CD4-positive, alpha-beta T cell (primary cell): Measurements from ENCODE around the gene PASK. TPM values are rescaled to one million over a fixed set of nuclear protein-coding genes. Genes with fewer than 3 reads are reported as not detected.

ENCODE experiments used
- ATAC-seq: fragments of 200-7000 bp; cut with Tn5 transposase; one replicate; pipeline ENCODE4 v1.10.0; 2022; ENCODE audit warnings: mild to moderate bottlenecking; ENCODE audit not compliant: poor library complexity
- CTCF ChIA-PET: fragments of 350-600 bp; sonication (Branson Sonifier 250); formaldehyde crosslinking; loops from one replicate; lab custom pipeline; 2021; ENCODE audit warnings: antibody characterized with exemption, inconsistent platforms; lab: Charles Lee
- POLR2A ChIA-PET: fragments of 350-600 bp; sonication (Branson Sonifier 250); formaldehyde crosslinking; loops from one replicate; lab custom pipeline; 2021; ENCODE audit warnings: antibody characterized with exemption, inconsistent platforms; lab: Charles Lee
- DNase-seq, 14 experiments: peaks; one replicate each; pipeline ENCODE4 v3.0.0-alpha.2; 2013 to 2020; ENCODE audit warnings: mixed read lengths in 2 of 14
- H3K27ac ChIP-seq, 2 donors: one replicate each; pipeline versions ENCODE4 v1.5.1 to v1.7.0; 2013; ENCODE audit warnings: low read length in 2 of 2, low read depth in 1 of 2, mild to moderate bottlenecking in 1 of 2
- H3K27me3 ChIP-seq, 2 experiments: 1 replicate in 1 of 2; 2 replicates in 1 of 2; pipeline versions ENCODE4 v1.6.1 to v1.7.0; 2013; ENCODE audit warnings: low read length in 2 of 2, control low read depth in 1 of 2, mild to moderate bottlenecking in 1 of 2, moderate library complexity in 1 of 2; ENCODE audit not compliant: insufficient read depth in 2 of 2, control insufficient read depth in 1 of 2
- H3K36me3 ChIP-seq: one replicate; pipeline ENCODE4 v1.6.1; 2013; ENCODE audit warnings: low read length, control low read depth; ENCODE audit not compliant: insufficient read depth
- H3K4me1 ChIP-seq: one replicate; pipeline ENCODE4 v1.6.1; 2013; ENCODE audit warnings: low read length, control low read depth; ENCODE audit not compliant: insufficient read depth
- H3K4me3 ChIP-seq: one replicate; pipeline ENCODE4 v1.5.1; 2013; ENCODE audit warnings: mild to moderate bottlenecking, low read length, moderate library complexity
- H3K9me3 ChIP-seq, 2 experiments: 1 replicate in 1 of 2; 2 replicates in 1 of 2; pipeline versions ENCODE4 v1.6.1 to v1.7.0; 2013; ENCODE audit warnings: low read length in 2 of 2, mild to moderate bottlenecking in 2 of 2, control low read depth in 1 of 2, moderate library complexity in 1 of 2; ENCODE audit not compliant: control insufficient read depth in 1 of 2, insufficient read depth in 1 of 2
- H3K27ac Mint-ChIP-seq: one replicate; pipeline ENCODE4 v1.8.0; 2020; ENCODE audit warnings: mixed read lengths
- H3K27me3 Mint-ChIP-seq: one replicate; pipeline ENCODE4 v1.8.0; 2021; ENCODE audit warnings: mixed read lengths
- H3K36me3 Mint-ChIP-seq: one replicate; pipeline ENCODE4 v1.8.0; 2021; ENCODE audit warnings: low read depth, mixed read lengths
- H3K4me1 Mint-ChIP-seq: one replicate; pipeline ENCODE4 v1.8.0; 2021; ENCODE audit warnings: low read depth, mixed read lengths
- H3K4me3 Mint-ChIP-seq: one replicate; pipeline ENCODE4 v1.8.0; 2020; ENCODE audit warnings: mild to moderate bottlenecking, mixed read lengths
- H3K9me3 Mint-ChIP-seq: one replicate; pipeline ENCODE4 v1.8.0; 2020; ENCODE audit warnings: mixed read lengths
- CTCF ChIP-seq: fragments of 200-600 bp; IDR thresholded peaks from one replicate; pipeline ENCODE4 v1.8.0; 2022; ENCODE audit warnings: antibody characterized with exemption, mild to moderate bottlenecking
- intact Hi-C, 2 experiments: fragments of 100-400 bp; cut with DNase I in 1 of 2; cut with micrococcal nuclease in 1 of 2; formaldehyde crosslinking; loops; one replicate each; pipeline versions ENCODE4 v1.15.1 to v1.9.0; 2023 to 2025; cut with DNase I, micrococcal nuclease
- total RNA-seq, 174 experiments: library from RNA in 2 of 174; stranded (reverse) in 2 of 174; gene quantifications; one replicate each; pipeline ENCODE4 v1.2.3 and lab custom pipeline; 2021 to 2026

PASK gene
- total RNA-seq, 2 experiments from 2014 or later: 78.0 to 87.9 TPM

DNA sequence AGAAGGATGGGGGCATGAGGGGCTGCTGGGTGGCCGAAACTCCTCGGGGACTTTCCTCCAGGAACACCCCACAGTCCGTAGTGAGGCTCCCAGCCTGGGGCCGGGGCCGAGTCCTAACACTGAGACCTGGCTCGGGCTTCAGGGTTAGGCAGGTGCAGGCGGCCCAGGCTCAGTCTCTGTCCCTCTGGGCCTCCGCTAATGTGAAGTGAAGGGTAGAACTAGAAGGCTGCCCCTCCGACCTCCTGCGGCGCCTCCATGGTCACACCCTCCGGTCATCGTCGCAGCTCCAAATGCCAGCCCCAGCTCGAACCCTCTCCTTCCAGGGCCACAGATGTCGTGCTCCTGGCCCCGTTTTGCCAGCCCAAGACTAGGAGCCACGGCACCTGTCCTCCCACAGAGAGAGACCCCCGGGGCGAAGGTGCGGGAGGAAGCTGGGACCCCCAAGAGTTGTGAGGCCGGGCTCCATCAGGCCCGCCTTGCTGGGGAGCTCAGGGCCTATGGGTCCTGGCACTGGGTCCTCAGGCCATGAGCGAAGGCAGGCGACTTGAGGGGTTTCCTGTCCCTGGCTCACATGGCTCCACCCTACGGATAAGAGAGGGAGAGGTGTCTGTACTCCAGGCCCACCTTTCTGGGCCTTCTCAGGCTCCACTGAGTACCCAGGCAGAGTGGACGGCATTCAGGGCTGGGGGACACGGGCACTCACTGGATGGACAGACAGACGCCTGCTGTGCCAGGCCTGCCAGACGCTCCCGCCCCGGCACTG lies 40.0 kb upstream of the PASK start:
- POLR2A ChIA-PET: interaction anchor here (0.6 kb wide), 1 partner anchor 18 kb away, joined by 3 read pairs; no protein-coding TSS in a partner anchor
- CTCF ChIA-PET: no interaction called here
- DNase-seq (peak in 1 of 14 experiments; percentile 11), ATAC-seq (no peak)
- Histone ChIP-seq H3K27ac (no peak overlapping the region), H3K27me3 (no peaks in the 10 kb centered on the region), H3K4me1 (no peaks in the 10 kb centered on the region), H3K9me3 (no peaks in the 10 kb centered on the region), H3K36me3 (no peaks in the 10 kb centered on the region), H3K4me3 (no peak overlapping the region)
- TF ChIP-seq CTCF: no peak
- H3K4me3 Mint-ChIP-seq: no peak overlapping the region
- no peak overlapping the region for H3K27ac Mint-ChIP-seq
- H3K27me3 Mint-ChIP-seq: no peaks in the 10 kb centered on the region
- intact Hi-C loops: no loop called here
- H3K4me1 Mint-ChIP-seq: no peaks in the 10 kb centered on the region
- no peaks in the 10 kb centered on the region for H3K36me3 Mint-ChIP-seq
- H3K9me3 Mint-ChIP-seq: no peaks in the 10 kb centered on the region

DNA sequence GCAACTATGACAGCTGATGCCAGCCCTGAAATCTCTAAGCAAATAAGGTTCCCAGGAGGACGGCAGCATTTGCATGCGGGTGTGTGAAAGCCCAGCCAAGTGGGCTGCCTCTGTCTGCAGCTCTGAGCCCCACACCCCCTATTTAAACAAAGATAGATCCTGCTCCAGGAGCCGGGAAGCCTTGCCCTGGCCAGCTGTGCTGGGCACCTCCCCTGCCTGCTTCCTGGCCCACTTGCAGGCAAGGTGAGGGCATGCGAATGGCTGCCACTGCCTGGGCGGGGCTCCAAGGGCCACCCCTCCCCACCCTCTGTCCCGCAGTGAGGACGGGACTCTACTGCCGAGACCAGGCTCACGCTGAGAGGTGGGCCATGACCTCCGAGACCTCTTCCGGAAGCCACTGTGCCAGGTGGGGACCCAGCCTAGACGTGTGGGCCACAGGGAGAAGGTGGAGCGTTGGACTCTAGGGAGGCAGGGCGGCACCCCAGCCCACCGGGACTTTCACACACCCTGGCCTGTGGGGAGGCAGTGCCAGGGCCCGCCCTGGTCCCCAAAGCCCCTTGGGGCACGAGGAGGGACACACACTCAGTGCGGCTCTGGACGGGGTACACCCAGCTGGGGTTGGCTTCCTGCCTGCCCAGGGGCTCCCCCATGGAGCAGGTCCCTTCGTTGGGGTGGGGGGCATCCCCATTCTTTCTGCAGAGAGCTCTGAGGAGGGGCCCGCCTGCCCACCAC lies 39.3 kb upstream of the PASK start, which contains the start of gene ANO7:
Gene ANO7 (plus strand): TSS at position 317 of the 732 bp plus-strand sequence. CDS start 1,387 bp downstream, outside the sequence.
- intact Hi-C loops: no loop called here
- Mint-ChIP-seq H3K4me3 (no peak within 1 kb of the TSS), H3K27me3 (no peaks in the 10 kb centered on the region), H3K27ac (no peak within 1 kb of the TSS), H3K9me3 (no peaks in the 10 kb centered on the region), H3K4me1 (no peaks in the 10 kb centered on the region), H3K36me3 (peaks cover 2% of the 10 kb centered on the region)
- CTCF ChIA-PET: no interaction called here
- H3K4me1 ChIP-seq: no peaks in the 10 kb centered on the region
- H3K27me3 ChIP-seq: no peaks in the 10 kb centered on the region
- TF ChIP-seq CTCF: no peak
- DNase-seq: no peak
- H3K9me3 ChIP-seq: no peaks in the 10 kb centered on the region
- ATAC-seq: no peak
- no peak within 1 kb of the TSS for H3K27ac ChIP-seq
- no peak within 1 kb of the TSS for H3K4me3 ChIP-seq
- peaks cover 2% of the 10 kb centered on the region for H3K36me3 ChIP-seq
- POLR2A ChIA-PET: no interaction called here

- CTCF ChIA-PET: no interaction called here
- Mint-ChIP-seq H3K27me3 (no peaks in the 10 kb centered on the region), H3K36me3 (peaks cover 5% of the 10 kb centered on the region), H3K9me3 (no peaks in the 10 kb centered on the region), H3K4me1 (no peaks in the 10 kb centered on the region), H3K27ac (no peak overlapping the region), H3K4me3 (no peak overlapping the region)
- Histone ChIP-seq H3K4me3 (no peak overlapping the region), H3K27ac (no peak overlapping the region), H3K27me3 (no peaks in the 10 kb centered on the region), H3K36me3 (peaks cover 8% of the 10 kb centered on the region), H3K4me1 (no peaks in the 10 kb centered on the region), H3K9me3 (no peaks in the 10 kb centered on the region)
- DNase-seq: no peak
- no peak for TF ChIP-seq CTCF
- no peak for ATAC-seq
- POLR2A ChIA-PET: no interaction called here
- intact Hi-C loops: no loop called here
Measured at GRCh38 chr2:241187918-241188234, 38.6 kb upstream of the PASK start.
